Muscle of leg (tissue), 11 donors: ENCODE results near the gene LDLRAP1. TPM values are rescaled to one million over a fixed set of nuclear protein-coding genes. Genes with fewer than 3 reads are reported as not detected.

ENCODE experiments used
- DNase-seq: peaks from one replicate; pipeline ENCODE4 v3.0.0; 2013
- H3K27ac ChIP-seq: one replicate; pipeline ENCODE4 v1.5.1; 2013; ENCODE audit warnings: mild to moderate bottlenecking, low read length, control low read depth
- H3K27me3 ChIP-seq: one replicate; pipeline ENCODE4 v1.6.1; 2013; ENCODE audit warnings: low read length; ENCODE audit not compliant: control insufficient read depth, insufficient read depth
- H3K36me3 ChIP-seq: one replicate; pipeline ENCODE4 v1.6.1; 2013; ENCODE audit warnings: low read length; ENCODE audit not compliant: control insufficient read depth, insufficient read depth
- H3K4me1 ChIP-seq: one replicate; pipeline ENCODE4 v1.6.1; 2013; ENCODE audit warnings: low read length; ENCODE audit not compliant: control insufficient read depth, insufficient read depth
- H3K4me3 ChIP-seq: one replicate; pipeline ENCODE4 v1.5.1; 2013; ENCODE audit warnings: low read length, control low read depth
- H3K9me3 ChIP-seq: replicated peaks from 2 replicates; pipeline ENCODE4 v1.6.1; 2013; ENCODE audit warnings: low read depth, low read length; ENCODE audit not compliant: control insufficient read depth
- WGBS: methylation state at CpG from one replicate; pipeline ENCODE4 v1.1.5; 2013; ENCODE audit warnings: missing lambda C conversion rate; ENCODE audit not compliant: insufficient coverage; 5-methylcytosine and 5-hydroxymethylcytosine counted together
- polyA plus RNA-seq, 8 donors: library from polyadenylated mRNA; unstranded; fragments of 120-200 nt; gene quantifications; one replicate each; pipeline versions ENCODE4 v1.2.1 to v1.2.3, GENCODE V29; 2013; ENCODE audit warnings: inconsistent platforms in 1 of 8, low replicate concordance in 1 of 8; ENCODE audit not compliant: insufficient read length in 8 of 8, insufficient read depth in 1 of 8
- total RNA-seq: library from RNA; stranded (reverse); fragments of 120-200 nt; gene quantifications from one replicate; pipeline ENCODE4 v1.2.4, GENCODE V29; 2013

LDLRAP1 gene
- total and polyA plus RNA-seq, 9 donors = 7.0 to 17.3 (median 13.9) TPM

GRCh38 chr1:25568834-25569596 is 25.6 kb downstream of the LDLRAP1 start:
- H3K27ac ChIP-seq = peak overlapping the region; percentile 20
- no peaks in the 10 kb centered on the region for H3K9me3 ChIP-seq
- no peak overlapping the region for H3K4me3 ChIP-seq
- H3K27me3 ChIP-seq = peaks cover 4% of the 10 kb centered on the region
- H3K4me1 ChIP-seq = peaks cover 56% of the 10 kb centered on the region
- peaks cover 12% of the 10 kb centered on the region for H3K36me3 ChIP-seq
- no peak for DNase-seq
- WGBS = 65% methylated on average over 17 of the region's 21 CpGs

DNA sequence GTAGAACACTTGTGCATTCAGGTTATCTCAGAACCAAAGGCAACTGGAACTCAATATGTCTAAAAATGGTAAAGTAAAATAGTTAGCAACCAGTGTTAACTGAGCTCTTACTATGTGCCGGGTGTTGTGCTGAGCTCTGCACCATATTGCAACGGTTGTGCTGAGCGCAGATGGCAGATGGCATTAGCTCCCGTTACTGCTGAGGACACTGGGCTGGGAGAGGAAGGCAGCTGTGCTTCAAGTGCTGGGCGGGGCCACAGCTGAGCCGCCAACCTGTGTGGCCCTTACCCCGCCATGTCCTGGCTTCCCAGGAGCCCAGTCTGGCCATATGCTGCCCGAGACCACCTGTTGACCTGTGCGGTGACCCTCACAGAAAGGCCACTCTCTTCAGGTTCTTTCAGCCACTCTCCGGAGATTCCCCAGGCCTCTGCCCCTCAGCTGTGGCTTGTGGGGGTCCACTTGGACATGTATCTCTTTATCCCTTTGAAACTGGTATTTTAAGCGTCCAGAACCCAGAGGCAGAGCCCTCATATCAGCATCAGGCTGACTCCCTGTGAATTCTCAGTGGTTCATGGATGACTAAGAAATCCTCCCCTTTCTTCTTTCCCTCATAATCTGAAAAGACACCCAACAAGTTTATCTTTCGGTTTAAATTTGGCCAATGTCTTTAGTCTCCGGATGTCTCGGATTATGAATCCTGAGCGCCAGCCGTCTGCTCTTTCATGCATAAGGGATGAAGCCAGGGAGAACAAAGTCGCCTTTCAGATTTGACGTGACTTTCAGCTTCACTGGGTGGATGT is 26.4 kb downstream of the LDLRAP1 start:
- Histone ChIP-seq H3K27me3 (peaks cover 4% of the 10 kb centered on the region), H3K36me3 (peaks cover 5% of the 10 kb centered on the region), H3K27ac (peak overlapping the region; percentile 29), H3K9me3 (no peaks in the 10 kb centered on the region), H3K4me1 (peaks cover 56% of the 10 kb centered on the region), H3K4me3 (no peak overlapping the region)
- 62% methylated on average over 16 of the region's 18 CpGs for WGBS
- peak; percentile 58 for DNase-seq

GRCh38 chr1:25570798-25571521 is 27.6 kb downstream of the LDLRAP1 start:
- peaks cover 3% of the 10 kb centered on the region for H3K36me3 ChIP-seq
- no peak overlapping the region for H3K4me3 ChIP-seq
- DNase-seq = no peak
- H3K9me3 ChIP-seq = no peaks in the 10 kb centered on the region
- H3K27me3 ChIP-seq = peaks cover 4% of the 10 kb centered on the region
- peaks cover 50% of the 10 kb centered on the region for H3K4me1 ChIP-seq
- no peak overlapping the region for H3K27ac ChIP-seq
- 83% methylated on average over 6 of the region's 12 CpGs for WGBS

GRCh38 chr1:25571522-25571970 is 28.1 kb downstream of the LDLRAP1 start:
- Histone ChIP-seq H3K4me3 (no peak overlapping the region), H3K9me3 (no peaks in the 10 kb centered on the region), H3K27ac (no peak overlapping the region), H3K36me3 (peaks cover 3% of the 10 kb centered on the region), H3K27me3 (peaks cover 4% of the 10 kb centered on the region), H3K4me1 (peaks cover 46% of the 10 kb centered on the region)
- WGBS = 76% methylated on average over 6 of the region's 6 CpGs
- no peak for DNase-seq

DNA sequence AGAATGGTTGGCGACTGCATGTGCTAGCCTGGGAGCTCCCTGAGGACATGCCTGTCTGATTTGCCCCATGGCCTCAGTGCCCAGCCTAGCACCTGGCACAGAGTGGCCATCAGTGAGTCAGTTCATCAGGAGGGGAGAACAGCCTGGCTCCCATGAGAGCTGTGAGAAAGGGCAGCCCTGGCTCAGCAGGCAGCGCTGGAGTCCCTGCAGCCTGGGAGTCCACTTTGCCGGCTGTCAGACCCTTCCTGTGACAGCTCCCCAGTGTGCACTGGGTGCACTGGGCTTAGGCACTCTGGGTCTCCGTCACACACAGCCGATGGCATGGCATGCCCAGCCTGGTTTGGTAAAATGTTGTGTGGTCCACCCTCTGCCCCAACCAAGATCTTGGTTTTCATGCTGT is 28.7 kb downstream of the LDLRAP1 start:
- H3K36me3 ChIP-seq = no peaks in the 10 kb centered on the region
- peaks cover 4% of the 10 kb centered on the region for H3K27me3 ChIP-seq
- H3K4me3 ChIP-seq = no peak overlapping the region
- no peak overlapping the region for H3K27ac ChIP-seq
- peaks cover 41% of the 10 kb centered on the region for H3K4me1 ChIP-seq
- H3K9me3 ChIP-seq = no peaks in the 10 kb centered on the region
- DNase-seq = no peak
- 69% methylated on average over 5 of the region's 5 CpGs for WGBS

GRCh38 chr1:25572708-25573590 is 29.5 kb downstream of the LDLRAP1 start:
- DNase-seq = peak; percentile 42
- Histone ChIP-seq H3K27me3 (peaks cover 4% of the 10 kb centered on the region), H3K4me1 (peaks cover 32% of the 10 kb centered on the region), H3K27ac (no peak overlapping the region), H3K4me3 (no peak overlapping the region), H3K36me3 (no peaks in the 10 kb centered on the region), H3K9me3 (no peaks in the 10 kb centered on the region)
- 13% methylated on average over 6 of the region's 18 CpGs for WGBS

DNA sequence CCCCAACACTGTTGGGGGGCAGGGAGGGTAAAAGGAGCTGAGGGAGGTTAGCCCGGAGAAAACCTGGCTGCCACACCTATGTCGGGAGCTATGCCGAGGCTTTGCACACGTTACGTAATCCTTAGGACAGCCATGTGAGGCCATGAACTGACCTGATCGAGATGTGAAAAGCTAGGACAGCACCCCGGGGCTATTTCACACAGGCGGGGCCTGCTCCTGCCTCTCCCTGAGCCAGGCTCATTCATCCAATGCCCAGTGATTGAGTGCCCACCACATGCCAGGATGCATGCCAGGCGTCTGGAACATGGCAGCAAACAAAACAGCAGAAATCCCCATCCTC is 30.2 kb downstream of the LDLRAP1 start:
- Histone ChIP-seq H3K36me3 (no peaks in the 10 kb centered on the region), H3K4me1 (peaks cover 26% of the 10 kb centered on the region), H3K9me3 (no peaks in the 10 kb centered on the region), H3K4me3 (no peak overlapping the region), H3K27ac (no peak overlapping the region), H3K27me3 (peaks cover 4% of the 10 kb centered on the region)
- WGBS = 69% methylated on average over 7 of the region's 9 CpGs
- DNase-seq = no peak

DNA sequence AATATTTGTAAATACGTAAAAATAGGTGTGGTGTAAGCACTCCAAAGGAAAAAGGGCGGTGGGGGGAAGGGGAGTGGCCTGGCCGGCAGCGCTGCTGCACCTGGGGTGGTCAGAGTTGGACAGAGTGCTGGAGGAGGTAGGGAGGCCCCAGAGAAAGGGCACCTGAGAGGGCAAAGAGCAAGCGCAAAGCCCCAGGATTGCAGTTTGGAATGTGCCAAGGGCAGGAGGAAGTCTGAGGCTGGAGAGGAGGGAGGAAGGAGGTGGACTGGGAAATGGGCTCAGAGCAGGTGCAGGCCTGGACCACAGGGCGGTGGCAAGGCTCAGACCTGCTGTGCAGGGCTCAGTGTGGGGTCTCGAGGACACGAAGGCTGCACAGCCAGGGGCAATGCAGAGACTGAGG is 30.6 kb downstream of the LDLRAP1 start:
- DNase-seq = no peak
- Histone ChIP-seq H3K27ac (no peak overlapping the region), H3K9me3 (no peaks in the 10 kb centered on the region), H3K4me3 (no peak overlapping the region), H3K27me3 (peaks cover 3% of the 10 kb centered on the region), H3K4me1 (peaks cover 26% of the 10 kb centered on the region), H3K36me3 (no peaks in the 10 kb centered on the region)
- 60% methylated on average over 8 of the region's 8 CpGs for WGBS

DNA sequence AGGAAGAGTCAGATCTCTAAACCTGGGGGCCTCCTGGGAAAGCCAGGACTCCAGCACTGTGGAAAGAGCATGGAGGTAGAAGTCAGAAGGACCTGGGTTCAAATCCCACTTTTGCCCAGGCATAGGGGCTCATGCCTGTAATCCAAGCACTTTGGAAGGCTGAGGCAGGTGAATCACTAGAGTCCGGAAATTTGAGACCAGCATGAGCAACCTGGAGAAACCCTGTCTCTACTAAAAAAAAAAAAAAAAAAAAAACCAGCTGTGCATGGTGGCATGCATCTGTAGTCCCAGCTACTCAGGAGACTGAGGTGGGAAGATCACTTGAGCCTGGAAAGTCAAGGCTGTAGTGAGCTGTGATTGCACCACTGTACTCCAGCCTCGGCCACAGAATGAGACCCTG is 31.8 kb downstream of the LDLRAP1 start:
- no peaks in the 10 kb centered on the region for H3K9me3 ChIP-seq
- DNase-seq = no peak
- H3K27ac ChIP-seq = no peak overlapping the region
- no peak overlapping the region for H3K4me3 ChIP-seq
- no peaks in the 10 kb centered on the region for H3K36me3 ChIP-seq
- WGBS = no CpG with 5 or more reads among the region's 2 CpGs
- peaks cover 3% of the 10 kb centered on the region for H3K27me3 ChIP-seq
- H3K4me1 ChIP-seq = peaks cover 27% of the 10 kb centered on the region
